ENCODE data around the gene CAMTA1.

- TF ChIP-seq, protein P1, sequence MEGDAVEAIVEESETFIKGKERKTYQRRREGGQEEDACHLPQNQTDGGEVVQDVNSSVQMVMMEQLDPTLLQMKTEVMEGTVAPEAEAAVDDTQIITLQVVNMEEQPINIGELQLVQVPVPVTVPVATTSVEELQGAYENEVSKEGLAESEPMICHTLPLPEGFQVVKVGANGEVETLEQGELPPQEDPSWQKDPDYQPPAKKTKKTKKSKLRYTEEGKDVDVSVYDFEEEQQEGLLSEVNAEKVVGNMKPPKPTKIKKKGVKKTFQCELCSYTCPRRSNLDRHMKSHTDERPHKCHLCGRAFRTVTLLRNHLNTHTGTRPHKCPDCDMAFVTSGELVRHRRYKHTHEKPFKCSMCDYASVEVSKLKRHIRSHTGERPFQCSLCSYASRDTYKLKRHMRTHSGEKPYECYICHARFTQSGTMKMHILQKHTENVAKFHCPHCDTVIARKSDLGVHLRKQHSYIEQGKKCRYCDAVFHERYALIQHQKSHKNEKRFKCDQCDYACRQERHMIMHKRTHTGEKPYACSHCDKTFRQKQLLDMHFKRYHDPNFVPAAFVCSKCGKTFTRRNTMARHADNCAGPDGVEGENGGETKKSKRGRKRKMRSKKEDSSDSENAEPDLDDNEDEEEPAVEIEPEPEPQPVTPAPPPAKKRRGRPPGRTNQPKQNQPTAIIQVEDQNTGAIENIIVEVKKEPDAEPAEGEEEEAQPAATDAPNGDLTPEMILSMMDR (IDR thresholded peaks at IDR 0.05; ENCODE audit: low read depth, low read length, missing input control) = no peak
- TF ChIP-seq MAX (IDR thresholded peaks at IDR 0.05) = no peak
- TF ChIP-seq, protein P2, sequence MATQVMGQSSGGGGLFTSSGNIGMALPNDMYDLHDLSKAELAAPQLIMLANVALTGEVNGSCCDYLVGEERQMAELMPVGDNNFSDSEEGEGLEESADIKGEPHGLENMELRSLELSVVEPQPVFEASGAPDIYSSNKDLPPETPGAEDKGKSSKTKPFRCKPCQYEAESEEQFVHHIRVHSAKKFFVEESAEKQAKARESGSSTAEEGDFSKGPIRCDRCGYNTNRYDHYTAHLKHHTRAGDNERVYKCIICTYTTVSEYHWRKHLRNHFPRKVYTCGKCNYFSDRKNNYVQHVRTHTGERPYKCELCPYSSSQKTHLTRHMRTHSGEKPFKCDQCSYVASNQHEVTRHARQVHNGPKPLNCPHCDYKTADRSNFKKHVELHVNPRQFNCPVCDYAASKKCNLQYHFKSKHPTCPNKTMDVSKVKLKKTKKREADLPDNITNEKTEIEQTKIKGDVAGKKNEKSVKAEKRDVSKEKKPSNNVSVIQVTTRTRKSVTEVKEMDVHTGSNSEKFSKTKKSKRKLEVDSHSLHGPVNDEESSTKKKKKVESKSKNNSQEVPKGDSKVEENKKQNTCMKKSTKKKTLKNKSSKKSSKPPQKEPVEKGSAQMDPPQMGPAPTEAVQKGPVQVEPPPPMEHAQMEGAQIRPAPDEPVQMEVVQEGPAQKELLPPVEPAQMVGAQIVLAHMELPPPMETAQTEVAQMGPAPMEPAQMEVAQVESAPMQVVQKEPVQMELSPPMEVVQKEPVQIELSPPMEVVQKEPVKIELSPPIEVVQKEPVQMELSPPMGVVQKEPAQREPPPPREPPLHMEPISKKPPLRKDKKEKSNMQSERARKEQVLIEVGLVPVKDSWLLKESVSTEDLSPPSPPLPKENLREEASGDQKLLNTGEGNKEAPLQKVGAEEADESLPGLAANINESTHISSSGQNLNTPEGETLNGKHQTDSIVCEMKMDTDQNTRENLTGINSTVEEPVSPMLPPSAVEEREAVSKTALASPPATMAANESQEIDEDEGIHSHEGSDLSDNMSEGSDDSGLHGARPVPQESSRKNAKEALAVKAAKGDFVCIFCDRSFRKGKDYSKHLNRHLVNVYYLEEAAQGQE (IDR thresholded peaks at IDR 0.05) = no peak
- TF ChIP-seq RXRA (IDR thresholded peaks at IDR 0.05) = no peak
- TF ChIP-seq GABPA (IDR thresholded peaks at IDR 0.05 in 1 of 2, conservative IDR thresholded peaks at IDR 0.05 in 1 of 2) = no peak
- TF ChIP-seq, protein P3, sequence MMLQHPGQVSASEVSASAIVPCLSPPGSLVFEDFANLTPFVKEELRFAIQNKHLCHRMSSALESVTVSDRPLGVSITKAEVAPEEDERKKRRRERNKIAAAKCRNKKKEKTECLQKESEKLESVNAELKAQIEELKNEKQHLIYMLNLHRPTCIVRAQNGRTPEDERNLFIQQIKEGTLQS (IDR thresholded peaks at IDR 0.05) = no peak
- no peak for TF ChIP-seq TAF1 (conservative IDR thresholded peaks at IDR 0.05)
- no peak for TF ChIP-seq FOXA1 (IDR thresholded peaks at IDR 0.05)
- no peak for TF ChIP-seq YY1 (IDR thresholded peaks at IDR 0.05)
- no peak for TF ChIP-seq RAD21 (IDR thresholded peaks at IDR 0.05)
- TF ChIP-seq SP1 (IDR thresholded peaks at IDR 0.05) = no peak
- no peak for TF ChIP-seq EGR1 (IDR thresholded peaks at IDR 0.05; ENCODE audit: low read depth in 2 of 2)
- TF ChIP-seq ZBTB33 (IDR thresholded peaks at IDR 0.05) = no peak
Measured at GRCh38 chr1:7435276-7436055, 650.2 kb downstream of the CAMTA1 start.

Data from liver (tissue), 3 donors.